ENCODE results near the gene CNNM2. TPM values are rescaled to one million over a fixed set of nuclear protein-coding genes. Genes with fewer than 3 reads are reported as not detected.

The CNNM2 gene
- total RNA-seq, result 10 to 100 TPM; 25.2 to 29.3 TPM

- Histone ChIP-seq H3K27me3 (no peaks in the 10 kb centered on the region), H3K9ac (ENCODE audit: low read depth in 2 of 2, low read length in 2 of 2) (peak within 1 kb of the TSS; percentile 65 to 84), H3K4me1 (peaks cover 3% of the 10 kb centered on the region), H3K27ac (peak within 1 kb of the TSS; percentile 83), H3K4me3 (peak within 1 kb of the TSS; percentile 78), H3K9me3 (no peaks in the 10 kb centered on the region), H3K36me3 (no peaks in the 10 kb centered on the region)
- TF ChIP-seq, protein P1, sequence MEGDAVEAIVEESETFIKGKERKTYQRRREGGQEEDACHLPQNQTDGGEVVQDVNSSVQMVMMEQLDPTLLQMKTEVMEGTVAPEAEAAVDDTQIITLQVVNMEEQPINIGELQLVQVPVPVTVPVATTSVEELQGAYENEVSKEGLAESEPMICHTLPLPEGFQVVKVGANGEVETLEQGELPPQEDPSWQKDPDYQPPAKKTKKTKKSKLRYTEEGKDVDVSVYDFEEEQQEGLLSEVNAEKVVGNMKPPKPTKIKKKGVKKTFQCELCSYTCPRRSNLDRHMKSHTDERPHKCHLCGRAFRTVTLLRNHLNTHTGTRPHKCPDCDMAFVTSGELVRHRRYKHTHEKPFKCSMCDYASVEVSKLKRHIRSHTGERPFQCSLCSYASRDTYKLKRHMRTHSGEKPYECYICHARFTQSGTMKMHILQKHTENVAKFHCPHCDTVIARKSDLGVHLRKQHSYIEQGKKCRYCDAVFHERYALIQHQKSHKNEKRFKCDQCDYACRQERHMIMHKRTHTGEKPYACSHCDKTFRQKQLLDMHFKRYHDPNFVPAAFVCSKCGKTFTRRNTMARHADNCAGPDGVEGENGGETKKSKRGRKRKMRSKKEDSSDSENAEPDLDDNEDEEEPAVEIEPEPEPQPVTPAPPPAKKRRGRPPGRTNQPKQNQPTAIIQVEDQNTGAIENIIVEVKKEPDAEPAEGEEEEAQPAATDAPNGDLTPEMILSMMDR (IDR thresholded peaks at IDR 0.05), result no peak
- peak; percentile 100 for DNase-seq
- intact Hi-C loops (cut with DNase I), result loop anchor here (2.0 to 10.0 kb wide), 3 partner anchors 151 to 417 kb away; partner anchors contain the start of gene RPEL1
These were observed at the start of gene CNNM2 for GRCh38 chr10:102917962-102918816. TSS of gene CNNM2 (plus strand) at chr10:102918294. CDS start at chr10:102918481, 187 bp downstream.

DNA sequence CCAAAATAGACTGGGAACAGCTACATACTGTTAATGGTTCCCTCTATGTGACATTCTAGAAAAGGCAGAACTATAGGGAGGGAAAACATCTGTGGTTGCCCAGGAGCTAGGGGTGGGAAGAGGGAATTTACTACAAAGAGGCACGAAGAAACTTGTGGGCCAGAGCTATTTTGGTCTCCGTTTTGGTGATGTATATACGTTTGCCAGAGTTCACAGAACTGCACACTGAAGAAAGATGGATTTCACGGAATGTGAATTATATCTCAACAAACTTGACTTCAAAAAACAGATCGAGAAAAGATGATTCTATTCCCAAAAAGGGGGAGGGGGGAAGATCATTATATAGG, 49.2 kb upstream of the CNNM2 start:
- Histone ChIP-seq H3K36me3 (no peaks in the 10 kb centered on the region), H3K4me1 (peaks cover 4% of the 10 kb centered on the region), H3K4me3 (peak overlapping the region; percentile 39), H3K9ac (ENCODE audit: low read depth in 2 of 2, low read length in 2 of 2) (peak overlapping the region in 1 of 2 donors; percentile 14), H3K9me3 (no peaks in the 10 kb centered on the region), H3K27ac (no peak overlapping the region), H3K27me3 (no peaks in the 10 kb centered on the region)
- TF ChIP-seq, protein P1 (IDR thresholded peaks at IDR 0.05), result no peak
- no peak for DNase-seq
- intact Hi-C loops (cut with DNase I), result no loop called here

- Histone ChIP-seq H3K4me3 (peak within 1 kb of the TSS; percentile 39), H3K9ac (ENCODE audit: low read depth in 2 of 2, low read length in 2 of 2) (peak within 1 kb of the TSS in 1 of 2 donors; percentile 34), H3K9me3 (no peaks in the 10 kb centered on the region), H3K27ac (no peak within 1 kb of the TSS), H3K36me3 (no peaks in the 10 kb centered on the region), H3K4me1 (peaks cover 4% of the 10 kb centered on the region), H3K27me3 (no peaks in the 10 kb centered on the region)
- DNase-seq, result peak; percentile 27
- TF ChIP-seq, protein P1 (IDR thresholded peaks at IDR 0.05), result no peak
- intact Hi-C loops (cut with DNase I), result no loop called here
These were observed 48.6 kb upstream of the CNNM2 start, which contains the start of gene AS3MT for GRCh38 chr10:102869258-102870198. TSS of gene AS3MT (plus strand) at chr10:102869470. CDS start at chr10:102869593, 123 bp downstream.

GRCh38 chr10:102870221-102870620, 47.9 kb upstream of the CNNM2 start:
- no peaks in the 10 kb centered on the region for H3K9me3 ChIP-seq
- no peaks in the 10 kb centered on the region for H3K27me3 ChIP-seq
- no peak overlapping the region for H3K4me3 ChIP-seq
- TF ChIP-seq, protein P1 (IDR thresholded peaks at IDR 0.05), result no peak
- intact Hi-C loops (cut with DNase I), result no loop called here
- no peak for DNase-seq
- no peaks in the 10 kb centered on the region for H3K36me3 ChIP-seq
- H3K4me1 ChIP-seq, result peaks cover 4% of the 10 kb centered on the region
- H3K9ac ChIP-seq (ENCODE audit: low read depth in 2 of 2, low read length in 2 of 2), result no peak overlapping the region
- no peak overlapping the region for H3K27ac ChIP-seq

- DNase-seq, result no peak
- H3K9ac ChIP-seq (ENCODE audit: low read depth in 2 of 2, low read length in 2 of 2), result no peak overlapping the region
- intact Hi-C loops (cut with DNase I), result no loop called here
- H3K36me3 ChIP-seq, result no peaks in the 10 kb centered on the region
- no peak overlapping the region for H3K4me3 ChIP-seq
- H3K27me3 ChIP-seq, result no peaks in the 10 kb centered on the region
- no peaks in the 10 kb centered on the region for H3K9me3 ChIP-seq
- H3K27ac ChIP-seq, result no peak overlapping the region
- peaks cover 4% of the 10 kb centered on the region for H3K4me1 ChIP-seq
- TF ChIP-seq, protein P1 (IDR thresholded peaks at IDR 0.05), result no peak
These were observed 45.9 kb upstream of the CNNM2 start for GRCh38 chr10:102872163-102872562.
